Cardiac muscle cell (in vitro differentiated cells and primary cell): ENCODE data around the gene PELI2. TPM values are rescaled to one million over a fixed set of nuclear protein-coding genes. Genes with fewer than 3 reads are reported as not detected.

ENCODE experiments used
- DNase-seq, 2 donors: peaks; one replicate each; pipeline versions ENCODE4 v3.0.0 to v3.0.0-alpha.2; 2010 to 2017; ENCODE audit warnings: low read depth in 1 of 2, low spot score in 1 of 2
- H3K27ac ChIP-seq: fragments of 200-600 bp; sonication (generic); 2 replicates; pipeline ENCODE4 v1.5.1; 2016
- H3K27me3 ChIP-seq: fragments of 200-600 bp; sonication (generic); 2 replicates; pipeline ENCODE4 v1.6.0; 2016; ENCODE audit warnings: control low read depth
- H3K36me3 ChIP-seq: fragments of 200-600 bp; sonication (generic); 2 replicates; pipeline ENCODE4 v1.5.1; 2016; ENCODE audit warnings: control low read depth
- H3K4me1 ChIP-seq: fragments of 200-600 bp; sonication (generic); 2 replicates; pipeline ENCODE4 v1.8.1; 2017; ENCODE audit warnings: low read depth, mild to moderate bottlenecking, mixed run types
- H3K4me3 ChIP-seq: fragments of 200-600 bp; sonication (generic); 2 replicates; pipeline ENCODE4 v1.5.1; 2016; ENCODE audit warnings: mild to moderate bottlenecking
- H3K9me3 ChIP-seq: fragments of 200-600 bp; sonication (generic); 2 replicates; pipeline ENCODE4 v1.5.1; 2017; ENCODE audit warnings: low read depth, mild to moderate bottlenecking, control low read depth
- CTCF ChIP-seq: IDR thresholded peaks from 2 replicates; pipeline ENCODE4 v1.5.1; 2012; ENCODE audit warnings: low read depth, mild to moderate bottlenecking, low read length
- polyA plus RNA-seq: library from polyadenylated mRNA; unstranded; fragments of >200 nt; fragmentation: Nextera tagmentation; extraction: Ambion mirVana; gene quantifications from 2 replicates; pipeline ENCODE4 v1.2.1, GENCODE V29; 2016
- total RNA-seq: library from RNA; depleted of rRNA; stranded (reverse); fragments of >200 nt; gene quantifications from 2 replicates; pipeline ENCODE4 v1.2.3, GENCODE V29; 2016

The PELI2 gene
- total and polyA plus RNA-seq, 2 experiments from 2014 or later: 1.7 to 4.9 TPM

- H3K36me3 ChIP-seq: no peaks in the 10 kb centered on the region
- no peaks in the 10 kb centered on the region for H3K4me1 ChIP-seq
- no peaks in the 10 kb centered on the region for H3K9me3 ChIP-seq
- no peak overlapping the region for H3K4me3 ChIP-seq
- no peaks in the 10 kb centered on the region for H3K27me3 ChIP-seq
- no peak for TF ChIP-seq CTCF
- no peak overlapping the region for H3K27ac ChIP-seq
- no peak for DNase-seq
Observed at GRCh38 chr14:56187736-56188135, 69.5 kb downstream of the PELI2 start.

- DNase-seq: peak in 1 of 2 donors; percentile 70
Observed at GRCh38 chr14:56189307-56189706, 71.1 kb downstream of the PELI2 start.

GRCh38 chr14:56193347-56193746 is 75.1 kb downstream of the PELI2 start:
- H3K4me3 ChIP-seq: no peak overlapping the region
- DNase-seq: no peak
- TF ChIP-seq CTCF: no peak
- H3K4me1 ChIP-seq: no peaks in the 10 kb centered on the region
- no peaks in the 10 kb centered on the region for H3K27me3 ChIP-seq
- H3K9me3 ChIP-seq: no peaks in the 10 kb centered on the region
- H3K27ac ChIP-seq: no peak overlapping the region
- no peaks in the 10 kb centered on the region for H3K36me3 ChIP-seq

More at GRCh38 chr14:56189307-56189706, 71.1 kb downstream of the PELI2 start:
- Histone ChIP-seq H3K4me3 (no peak overlapping the region), H3K27ac (no peak overlapping the region), H3K36me3 (no peaks in the 10 kb centered on the region), H3K9me3 (no peaks in the 10 kb centered on the region), H3K27me3 (no peaks in the 10 kb centered on the region), H3K4me1 (no peaks in the 10 kb centered on the region)
- no peak for TF ChIP-seq CTCF

GRCh38 chr14:56194042-56194441 is 75.8 kb downstream of the PELI2 start:
- H3K9me3 ChIP-seq: no peaks in the 10 kb centered on the region
- no peaks in the 10 kb centered on the region for H3K4me1 ChIP-seq
- TF ChIP-seq CTCF: no peak
- DNase-seq: no peak
- no peaks in the 10 kb centered on the region for H3K27me3 ChIP-seq
- no peaks in the 10 kb centered on the region for H3K36me3 ChIP-seq
- no peak overlapping the region for H3K4me3 ChIP-seq
- no peak overlapping the region for H3K27ac ChIP-seq

GRCh38 chr14:56195223-56195622 is 77.0 kb downstream of the PELI2 start:
- peaks cover 2% of the 10 kb centered on the region for H3K27me3 ChIP-seq
- DNase-seq: no peak
- H3K27ac ChIP-seq: no peak overlapping the region
- no peaks in the 10 kb centered on the region for H3K9me3 ChIP-seq
- TF ChIP-seq CTCF: no peak
- H3K4me3 ChIP-seq: no peak overlapping the region
- no peaks in the 10 kb centered on the region for H3K36me3 ChIP-seq
- no peaks in the 10 kb centered on the region for H3K4me1 ChIP-seq

- TF ChIP-seq CTCF: no peak
- Histone ChIP-seq H3K4me3 (no peak overlapping the region), H3K36me3 (no peaks in the 10 kb centered on the region), H3K27ac (no peak overlapping the region), H3K4me1 (no peaks in the 10 kb centered on the region), H3K27me3 (peaks cover 2% of the 10 kb centered on the region), H3K9me3 (no peaks in the 10 kb centered on the region)
- DNase-seq: peak in 1 of 2 donors; percentile 38
Observed at GRCh38 chr14:56195704-56196103, 77.5 kb downstream of the PELI2 start.
